ENCODE measurements around the gene SYNGR3. TPM values are rescaled to one million over a fixed set of nuclear protein-coding genes. Genes with fewer than 3 reads are reported as not detected.

SYNGR3 gene
- total and polyA plus RNA-seq, 2 of the 13 experiments (the other 11 are each of a cell fraction or from before 2014, with no cell fraction given), result 0.97 to 5.7 TPM

GRCh38 chr16:2023092-2024031 is 33.6 kb downstream of the SYNGR3 start (continued):
- TF ChIP-seq, protein P1, sequence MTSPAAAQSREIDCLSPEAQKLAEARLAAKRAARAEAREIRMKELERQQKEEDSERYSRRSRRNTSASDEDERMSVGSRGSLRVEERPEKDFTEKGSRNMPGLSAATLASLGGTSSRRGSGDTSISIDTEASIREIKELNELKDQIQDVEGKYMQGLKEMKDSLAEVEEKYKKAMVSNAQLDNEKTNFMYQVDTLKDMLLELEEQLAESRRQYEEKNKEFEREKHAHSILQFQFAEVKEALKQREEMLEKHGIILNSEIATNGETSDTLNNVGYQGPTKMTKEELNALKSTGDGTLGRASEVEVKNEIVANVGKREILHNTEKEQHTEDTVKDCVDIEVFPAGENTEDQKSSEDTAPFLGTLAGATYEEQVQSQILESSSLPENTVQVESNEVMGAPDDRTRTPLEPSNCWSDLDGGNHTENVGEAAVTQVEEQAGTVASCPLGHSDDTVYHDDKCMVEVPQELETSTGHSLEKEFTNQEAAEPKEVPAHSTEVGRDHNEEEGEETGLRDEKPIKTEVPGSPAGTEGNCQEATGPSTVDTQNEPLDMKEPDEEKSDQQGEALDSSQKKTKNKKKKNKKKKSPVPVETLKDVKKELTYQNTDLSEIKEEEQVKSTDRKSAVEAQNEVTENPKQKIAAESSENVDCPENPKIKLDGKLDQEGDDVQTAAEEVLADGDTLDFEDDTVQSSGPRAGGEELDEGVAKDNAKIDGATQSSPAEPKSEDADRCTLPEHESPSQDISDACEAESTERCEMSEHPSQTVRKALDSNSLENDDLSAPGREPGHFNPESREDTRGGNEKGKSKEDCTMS (CRISPR knock-in tag; conservative IDR thresholded peaks at IDR 0.05), result no peak
- TF ChIP-seq DPF2 (CRISPR knock-in tag; IDR thresholded peaks at IDR 0.05; ENCODE audit: borderline replicate concordance, low read depth) (0 out of 2 replicates have a peak, but pooled peaks have one; percentile 26), HOXA3 (CRISPR knock-in tag; IDR thresholded peaks at IDR 0.05) (peak; percentile 61), MATR3 (CRISPR knock-in tag; IDR thresholded peaks at IDR 0.05) (no peak), STAT5B (CRISPR knock-in tag; IDR thresholded peaks at IDR 0.05) (no peak), ZNF776 (CRISPR knock-in tag; IDR thresholded peaks at IDR 0.05) (0 out of 2 replicates have a peak, but pooled peaks have one; percentile 62), SMARCE1 (IDR thresholded peaks at IDR 0.05; ENCODE audit: borderline replicate concordance) (no peak), CENPBD1 (CRISPR knock-in tag; IDR thresholded peaks at IDR 0.05; ENCODE audit: borderline replicate concordance, low read depth) (no peak), ZNF546 (CRISPR knock-in tag; conservative IDR thresholded peaks at IDR 0.05) (no peak), CEBPZ (IDR thresholded peaks at IDR 0.05; ENCODE audit: low read length) (no peak), NFE2 (CRISPR knock-in tag; IDR thresholded peaks at IDR 0.05) (no peak), JUNB (CRISPR knock-in tag; IDR thresholded peaks at IDR 0.05; ENCODE audit: borderline replicate concordance) (no peak), ZNF562 (CRISPR knock-in tag; IDR thresholded peaks at IDR 0.05; ENCODE audit: borderline replicate concordance) (no peak), ZMYM2 (CRISPR knock-in tag; IDR thresholded peaks at IDR 0.05) (no peak), GRHL1 (CRISPR knock-in tag; conservative IDR thresholded peaks at IDR 0.05) (no peak), CTCF (CRISPR knock-in tag; IDR thresholded peaks at IDR 0.05) (peak; percentile 99)
- TF ChIP-seq, protein P2, sequence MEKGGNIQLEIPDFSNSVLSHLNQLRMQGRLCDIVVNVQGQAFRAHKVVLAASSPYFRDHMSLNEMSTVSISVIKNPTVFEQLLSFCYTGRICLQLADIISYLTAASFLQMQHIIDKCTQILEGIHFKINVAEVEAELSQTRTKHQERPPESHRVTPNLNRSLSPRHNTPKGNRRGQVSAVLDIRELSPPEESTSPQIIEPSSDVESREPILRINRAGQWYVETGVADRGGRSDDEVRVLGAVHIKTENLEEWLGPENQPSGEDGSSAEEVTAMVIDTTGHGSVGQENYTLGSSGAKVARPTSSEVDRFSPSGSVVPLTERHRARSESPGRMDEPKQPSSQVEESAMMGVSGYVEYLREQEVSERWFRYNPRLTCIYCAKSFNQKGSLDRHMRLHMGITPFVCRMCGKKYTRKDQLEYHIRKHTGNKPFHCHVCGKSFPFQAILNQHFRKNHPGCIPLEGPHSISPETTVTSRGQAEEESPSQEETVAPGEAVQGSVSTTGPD (CRISPR knock-in tag; IDR thresholded peaks at IDR 0.05), result no peak

Measured in HepG2 (cell line).